HEK293 (cell line): ENCODE data around the gene MASP2.
"Not testable (repeated sequence)": the region's sequence is repeated elsewhere in the genome, so short reads cannot be mapped to it uniquely, and the experiment has no call there.

ENCODE experiments used
- CTCF ChIA-PET: fragments of 350-600 bp; formaldehyde crosslinking; extraction: SDS; loops from one replicate; lab custom pipeline; 2021; ENCODE audit warnings: antibody characterized with exemption; lab: Yijun Ruan, JAX
- POLR2A ChIA-PET: fragments of 300-600 bp; formaldehyde crosslinking; extraction: SDS; loops from one replicate; lab custom pipeline; 2020; ENCODE audit warnings: antibody characterized with exemption, inconsistent platforms; lab: Yijun Ruan, JAX
- H3K27ac ChIP-seq: fragments of 200-500 bp; sonication (Bioruptor generic); 2 replicates; pipeline ENCODE4 v1.5.1; 2014; ENCODE audit warnings: low read depth, low read length, control low read depth, inconsistent platforms; ENCODE audit errors: extremely low read depth
- H3K36me3 ChIP-seq, 2 experiments: fragments of 200-500 bp in 1 of 2; sonication (Bioruptor generic) in 1 of 2; 1 replicate in 1 of 2; 2 replicates in 1 of 2; pipeline ENCODE4 v1.5.1; 2014 to 2017; ENCODE audit warnings: inconsistent platforms in 2 of 2, low read length in 2 of 2; ENCODE audit not compliant: control insufficient read depth in 2 of 2, insufficient read depth in 1 of 2
- H3K4me1 ChIP-seq: fragments of 200-500 bp; sonication (Bioruptor generic); 2 replicates; pipeline ENCODE4 v1.5.1; 2014; ENCODE audit warnings: mild to moderate bottlenecking, low read length, inconsistent platforms; ENCODE audit not compliant: control insufficient read depth, insufficient read depth
- H3K4me3 ChIP-seq: 2 replicates; pipeline ENCODE4 v1.5.1; 2011; ENCODE audit warnings: low read depth, mild to moderate bottlenecking, control low read depth, low read length, moderate library complexity
- H3K9me3 ChIP-seq: fragments of 200-500 bp; sonication (Bioruptor generic); 2 replicates; pipeline ENCODE4 v1.5.1; 2014; ENCODE audit warnings: low read depth, low read length, inconsistent platforms; ENCODE audit not compliant: control insufficient read depth, insufficient read depth
- EGR2 ChIP-seq: fragments of 450-650 bp; formaldehyde crosslinking; IDR thresholded peaks from 2 replicates; pipeline ENCODE4 v1.5.1; 2016; ENCODE audit warnings: low read depth, missing biosample characterization, missing genetic modification characterization
- GFI1B ChIP-seq: fragments of 450-650 bp; formaldehyde crosslinking; IDR thresholded peaks from 2 replicates; pipeline ENCODE4 v1.5.1; 2016; ENCODE audit warnings: missing biosample characterization, missing genetic modification characterization
- KLF7 ChIP-seq: fragments of 450-650 bp; formaldehyde crosslinking; IDR thresholded peaks from 2 replicates; pipeline ENCODE4 v1.5.1; 2016; ENCODE audit warnings: missing biosample characterization, missing genetic modification characterization, borderline replicate concordance
- MYNN ChIP-seq: fragments of 450-650 bp; formaldehyde crosslinking; IDR thresholded peaks from 2 replicates; pipeline ENCODE4 v1.5.1; 2016; ENCODE audit warnings: missing biosample characterization, missing genetic modification characterization, borderline replicate concordance
- MZF1 ChIP-seq: fragments of 450-650 bp; formaldehyde crosslinking; IDR thresholded peaks from 2 replicates; pipeline ENCODE4 v1.5.1; 2017; ENCODE audit warnings: missing biosample characterization, missing genetic modification characterization, borderline replicate concordance
- OSR2 ChIP-seq: fragments of 450-650 bp; formaldehyde crosslinking; IDR thresholded peaks from 2 replicates; pipeline ENCODE4 v1.5.1; 2016; ENCODE audit warnings: missing biosample characterization, missing genetic modification characterization
- PATZ1 ChIP-seq: fragments of 450-650 bp; formaldehyde crosslinking; IDR thresholded peaks from 2 replicates; pipeline ENCODE4 v1.5.1; 2016; ENCODE audit warnings: missing biosample characterization, missing genetic modification characterization
- PRDM10 ChIP-seq: fragments of 450-650 bp; formaldehyde crosslinking; IDR thresholded peaks from 2 replicates; pipeline ENCODE4 v1.5.1; 2016; ENCODE audit warnings: missing biosample characterization, missing genetic modification characterization
- SETDB1 ChIP-seq: IDR thresholded peaks from one replicate; pipeline ENCODE4 v1.6.1; 2017; ENCODE audit warnings: mild to moderate bottlenecking, low read length, moderate library complexity, mixed read lengths; ENCODE audit not compliant: insufficient read length
- SP2 ChIP-seq: fragments of 450-650 bp; formaldehyde crosslinking; IDR thresholded peaks from 2 replicates; pipeline ENCODE4 v1.5.1; 2016; ENCODE audit warnings: missing biosample characterization, missing genetic modification characterization
- SP7 ChIP-seq: fragments of 450-650 bp; formaldehyde crosslinking; IDR thresholded peaks from 2 replicates; pipeline ENCODE4 v1.5.1; 2016; ENCODE audit warnings: missing biosample characterization, missing genetic modification characterization
- WT1 ChIP-seq: fragments of 450-650 bp; formaldehyde crosslinking; IDR thresholded peaks from 2 replicates; pipeline ENCODE4 v1.5.1; 2016; ENCODE audit warnings: missing biosample characterization, missing genetic modification characterization
- YY1 ChIP-seq: fragments of 450-650 bp; formaldehyde crosslinking; IDR thresholded peaks from 2 replicates; pipeline ENCODE4 v1.5.1; 2018; ENCODE audit warnings: missing biosample characterization, missing genetic modification characterization
- ZBTB48 ChIP-seq: fragments of 450-650 bp; formaldehyde crosslinking; IDR thresholded peaks from 2 replicates; pipeline ENCODE4 v1.5.1; 2016; ENCODE audit warnings: missing biosample characterization, missing genetic modification characterization
- ZFHX2 ChIP-seq: fragments of 450-650 bp; formaldehyde crosslinking; conservative IDR thresholded peaks from 2 replicates; pipeline ENCODE4 v1.5.1; 2016; ENCODE audit warnings: missing biosample characterization, missing genetic modification characterization
- ZFP3 ChIP-seq: fragments of 450-650 bp; formaldehyde crosslinking; IDR thresholded peaks from 2 replicates; pipeline ENCODE4 v1.5.1; 2016; ENCODE audit warnings: low read depth, missing biosample characterization, missing genetic modification characterization
- ZNF10 ChIP-seq: fragments of 450-650 bp; formaldehyde crosslinking; IDR thresholded peaks from 2 replicates; pipeline ENCODE4 v1.5.1; 2017; ENCODE audit warnings: missing biosample characterization, missing genetic modification characterization
- ZNF138 ChIP-seq: fragments of 450-650 bp; formaldehyde crosslinking; IDR thresholded peaks from 2 replicates; pipeline ENCODE4 v1.5.1; 2016; ENCODE audit warnings: missing biosample characterization, missing genetic modification characterization, borderline replicate concordance
- ZNF157 ChIP-seq: fragments of 450-650 bp; formaldehyde crosslinking; IDR thresholded peaks from 2 replicates; pipeline ENCODE4 v1.5.1; 2016; ENCODE audit warnings: missing biosample characterization, missing genetic modification characterization
- ZNF19 ChIP-seq: fragments of 450-650 bp; formaldehyde crosslinking; IDR thresholded peaks from 2 replicates; pipeline ENCODE4; 2016; ENCODE audit warnings: missing biosample characterization, missing genetic modification characterization, low read depth
- ZNF37A ChIP-seq: fragments of 450-650 bp; IDR thresholded peaks from 2 replicates; pipeline ENCODE4 v1.5.1; 2018; ENCODE audit warnings: missing biosample characterization, missing genetic modification characterization
- ZNF48 ChIP-seq: fragments of 450-650 bp; formaldehyde crosslinking; IDR thresholded peaks from 2 replicates; pipeline ENCODE4 v1.5.1; 2016; ENCODE audit warnings: missing biosample characterization, missing genetic modification characterization
- ZNF768 ChIP-seq: fragments of 450-650 bp; formaldehyde crosslinking; IDR thresholded peaks from 2 replicates; pipeline ENCODE4 v1.5.1; 2018; ENCODE audit warnings: missing biosample characterization, mild to moderate bottlenecking, missing genetic modification characterization
- ZSCAN5A ChIP-seq: fragments of 450-650 bp; formaldehyde crosslinking; IDR thresholded peaks from 2 replicates; pipeline ENCODE4 v1.5.1; 2016; ENCODE audit warnings: missing biosample characterization, missing genetic modification characterization
- TF ChIP-seq, protein P1 (sequence below): fragments of 450-650 bp; formaldehyde crosslinking; IDR thresholded peaks from 2 replicates; pipeline ENCODE4 v1.5.1; 2016; ENCODE audit warnings: missing biosample characterization, missing genetic modification characterization, low read depth

The MASP2 gene

GRCh38 chr1:10989920-10990516 is 57.0 kb downstream of the MASP2 start:
- POLR2A ChIA-PET, H3K36me3 ChIP-seq, H3K4me1 ChIP-seq, H3K27ac ChIP-seq, H3K9me3 ChIP-seq, H3K4me3 ChIP-seq: not testable (repeated sequence)
- peak; percentile 76 for TF ChIP-seq OSR2 (tag by site-specific recombination)
- peak; percentile 59 for TF ChIP-seq PRDM10 (tag by site-specific recombination)
- peak; percentile 51; the same call in 1 of the 2 replicates for TF ChIP-seq EGR2 (tag by site-specific recombination)
- peak; percentile 82 for TF ChIP-seq WT1 (tag by site-specific recombination)
- 0 out of 2 replicates have a peak, but pooled peaks have one; percentile 45 for TF ChIP-seq ZSCAN5A (tag by site-specific recombination)
- peak; percentile 45 for TF ChIP-seq SP2
- TF ChIP-seq SP7 (tag by site-specific recombination), result peak; percentile 33; the same call in 1 of the 2 replicates
- peak; percentile 26; the same call in 1 of the 2 replicates for TF ChIP-seq PATZ1 (tag by site-specific recombination)
- TF ChIP-seq ZBTB48 (tag by site-specific recombination), result peak; percentile 83
- peak; percentile 56 for TF ChIP-seq ZFHX2
- TF ChIP-seq SETDB1, result peak; percentile 38
- CTCF ChIA-PET, result interaction anchor here (0.6 kb wide), 1 partner anchor 25 kb away, joined by 4 read pairs; no protein-coding TSS in a partner anchor

GRCh38 chr1:10989095-10989494 is 57.9 kb downstream of the MASP2 start:
- ChIA-PET CTCF (no interaction called here), POLR2A (no interaction called here)
- Histone ChIP-seq H3K9me3 (no peaks in the 10 kb centered on the region), H3K27ac (no peak overlapping the region), H3K36me3 (no peaks in the 10 kb centered on the region), H3K4me3 (no peak overlapping the region), H3K4me1 (no peaks in the 10 kb centered on the region; the same call in 1 of the 2 replicates)
- TF ChIP-seq YY1 (tag by site-specific recombination), result no peak
- no peak for TF ChIP-seq ZNF19 (tag by site-specific recombination)
- TF ChIP-seq ZNF37A (tag by site-specific recombination), result no peak
- TF ChIP-seq MYNN, result no peak
- TF ChIP-seq GFI1B (tag by site-specific recombination), result no peak
- no peak for TF ChIP-seq KLF7 (tag by site-specific recombination)
- no peak for TF ChIP-seq ZFP3 (tag by site-specific recombination)
- no peak for TF ChIP-seq ZNF768 (tag by site-specific recombination)
- TF ChIP-seq, protein P1, sequence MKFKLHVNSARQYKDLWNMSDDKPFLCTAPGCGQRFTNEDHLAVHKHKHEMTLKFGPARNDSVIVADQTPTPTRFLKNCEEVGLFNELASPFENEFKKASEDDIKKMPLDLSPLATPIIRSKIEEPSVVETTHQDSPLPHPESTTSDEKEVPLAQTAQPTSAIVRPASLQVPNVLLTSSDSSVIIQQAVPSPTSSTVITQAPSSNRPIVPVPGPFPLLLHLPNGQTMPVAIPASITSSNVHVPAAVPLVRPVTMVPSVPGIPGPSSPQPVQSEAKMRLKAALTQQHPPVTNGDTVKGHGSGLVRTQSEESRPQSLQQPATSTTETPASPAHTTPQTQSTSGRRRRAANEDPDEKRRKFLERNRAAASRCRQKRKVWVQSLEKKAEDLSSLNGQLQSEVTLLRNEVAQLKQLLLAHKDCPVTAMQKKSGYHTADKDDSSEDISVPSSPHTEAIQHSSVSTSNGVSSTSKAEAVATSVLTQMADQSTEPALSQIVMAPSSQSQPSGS, result no peak
- no peak for TF ChIP-seq ZNF157 (tag by site-specific recombination)
- TF ChIP-seq MZF1 (tag by site-specific recombination), result no peak
- TF ChIP-seq ZNF10 (tag by site-specific recombination), result no peak
- no peak for TF ChIP-seq ZNF138
- no peak for TF ChIP-seq ZNF48 (tag by site-specific recombination)
